Aorta (tissue), 5 donors: ENCODE measurements around the gene MRGPRD. TPM values are rescaled to one million over a fixed set of nuclear protein-coding genes. Genes with fewer than 3 reads are reported as not detected.

Experiments used
- ATAC-seq: fragments of 200-7000 bp; cut with Tn5 transposase; one replicate; pipeline ENCODE4 v1.9.1; 2022; ENCODE audit warnings: moderate library complexity; ENCODE audit not compliant: low FRiP score
- DNase-seq, 2 donors: peaks; one replicate each; pipeline ENCODE4 v3.0.0-alpha.2; 2020
- H3K27ac ChIP-seq, 2 donors: one replicate each; pipeline ENCODE4 v1.5.1; 2013; ENCODE audit warnings: low read length in 2 of 2, mild to moderate bottlenecking in 2 of 2, moderate library complexity in 2 of 2, control low read depth in 1 of 2, inconsistent platforms in 1 of 2, low read depth in 1 of 2
- H3K27me3 ChIP-seq, 2 donors: one replicate each; pipeline ENCODE4 v1.6.1; 2013; ENCODE audit warnings: control low read depth in 1 of 2, low read length in 1 of 2, mild to moderate bottlenecking in 1 of 2, moderate library complexity in 1 of 2; ENCODE audit not compliant: insufficient read depth in 2 of 2, control insufficient read depth in 1 of 2
- H3K36me3 ChIP-seq, 2 donors: one replicate each; pipeline ENCODE4 v1.6.1; 2013; ENCODE audit warnings: control low read depth in 1 of 2, low read length in 1 of 2, mild to moderate bottlenecking in 1 of 2; ENCODE audit not compliant: insufficient read depth in 2 of 2, control insufficient read depth in 1 of 2
- H3K4me1 ChIP-seq, 2 donors: one replicate each; pipeline ENCODE4 v1.6.1; 2013; ENCODE audit warnings: low read length in 2 of 2, control low read depth in 1 of 2, mild to moderate bottlenecking in 1 of 2, moderate library complexity in 1 of 2; ENCODE audit not compliant: insufficient read depth in 2 of 2, control insufficient read depth in 1 of 2
- H3K4me3 ChIP-seq, 2 donors: one replicate each; pipeline ENCODE4 v1.5.1; 2013; ENCODE audit warnings: low read length in 2 of 2, control low read depth in 1 of 2, mild to moderate bottlenecking in 1 of 2
- H3K9me3 ChIP-seq: one replicate; pipeline ENCODE4 v1.6.1; 2013; ENCODE audit warnings: mild to moderate bottlenecking, low read length; ENCODE audit not compliant: control insufficient read depth
- WGBS, 2 donors: extraction: QIAGEN DNeasy Blood & Tissue Kit; methylation state at CpG; one replicate each; pipeline ENCODE4 v1.1.7; 2013; 5-methylcytosine and 5-hydroxymethylcytosine counted together
- intact Hi-C, 2 donors: fragments of 100-400 bp; cut with DNase I; formaldehyde crosslinking; loops; one replicate each; pipeline versions ENCODE4 v1.14.2 to v1.15.0; 2022
- polyA plus RNA-seq, 2 donors: library from polyadenylated mRNA; stranded (reverse); fragments of 200-250 nt; gene quantifications; one replicate each; pipeline ENCODE4 v1.2.3, GENCODE V29; 2013
- total RNA-seq, 2 donors: library from RNA; stranded (reverse); fragmentation: NEBNext Ultra II Directional; extraction: Animal tissue kit (Norgen Biotek cat#: 25700); gene quantifications; one replicate each; pipeline ENCODE4 v1.2.1, GENCODE V29; 2021
- donor health status: healthy with polysubstance abuse.
- donor health status: Bipolar disorder and iron deficiency.
- donor health status: DM: no; HTN: no; CAD: no.
- donor health status: DM: no; HTN: no; CAD: no.
- donor health status: DM: yes; HTN: yes; CAD: no.

MRGPRD gene
- total and polyA plus RNA-seq, 4 donors = 0.49 TPM; not detected in 3

DNA sequence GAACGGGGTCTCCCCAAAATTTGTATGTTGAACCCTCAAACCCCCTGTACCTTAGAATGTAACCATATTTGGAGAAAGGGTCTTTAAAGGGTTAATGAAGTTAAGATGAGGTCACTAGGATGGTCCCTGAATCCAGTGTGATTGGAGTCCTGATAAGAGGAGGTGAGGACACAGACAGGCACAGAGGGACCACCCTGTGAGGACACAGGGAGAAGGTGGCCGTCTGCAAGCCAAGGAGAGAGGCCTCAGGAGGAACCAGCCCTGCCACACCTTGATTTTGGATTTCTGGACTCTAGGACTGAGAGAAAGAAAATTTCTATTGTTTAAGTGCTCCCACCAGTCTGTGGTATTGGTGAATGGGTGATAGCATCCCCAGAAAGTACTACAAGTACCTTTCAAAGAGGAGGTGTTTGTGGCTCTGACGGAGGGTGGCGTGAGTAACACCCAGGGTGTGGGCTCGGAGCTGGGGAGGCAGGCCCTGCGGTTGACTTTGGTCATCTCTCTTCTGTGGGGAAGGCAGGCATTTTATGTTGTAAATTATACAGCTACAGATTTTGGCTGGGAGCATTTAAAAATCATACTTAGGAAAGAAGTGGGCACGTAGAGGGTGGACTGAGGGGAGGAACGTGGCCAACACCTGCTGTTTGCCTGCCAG, 18.4 kb upstream of the MRGPRD start:
- intact Hi-C loops = loop anchor here in 1 of 2 donors (5.0 kb wide), 1 partner anchor 52 kb away; no protein-coding TSS in a partner anchor
- WGBS, 2 donors = 81 to 85% methylated on average over 8 of the region's 8 CpGs
- ATAC-seq = no peak
- Histone ChIP-seq H3K27me3 (no peaks in the 10 kb centered on the region), H3K36me3 (peaks cover 2 to 8% of the 10 kb centered on the region in 2 donors), H3K27ac (peak overlapping the region; percentile 34 to 60), H3K4me3 (no peak overlapping the region), H3K4me1 (peaks cover 0 to 5% of the 10 kb centered on the region in 2 donors), H3K9me3 (no peaks in the 10 kb centered on the region)
- DNase-seq = peak; percentile 47 to 60

- Histone ChIP-seq H3K36me3 (peaks cover 0 to 3% of the 10 kb centered on the region in 2 donors), H3K27ac (peak overlapping the region in 1 of 2 donors; percentile 1), H3K4me1 (peaks cover 0 to 5% of the 10 kb centered on the region in 2 donors), H3K9me3 (no peaks in the 10 kb centered on the region), H3K4me3 (no peak overlapping the region), H3K27me3 (no peaks in the 10 kb centered on the region)
- DNase-seq (peak; percentile 44 to 73), ATAC-seq (no peak)
- intact Hi-C loops = loop anchor here in 1 of 2 donors (5.0 kb wide), 1 partner anchor 51 kb away; no protein-coding TSS in a partner anchor
- 35 to 38% methylated on average over 13 of the region's 13 CpGs for WGBS, 2 donors
Measured at GRCh38 chr11:68998390-68998911, 17.7 kb upstream of the MRGPRD start.

DNA sequence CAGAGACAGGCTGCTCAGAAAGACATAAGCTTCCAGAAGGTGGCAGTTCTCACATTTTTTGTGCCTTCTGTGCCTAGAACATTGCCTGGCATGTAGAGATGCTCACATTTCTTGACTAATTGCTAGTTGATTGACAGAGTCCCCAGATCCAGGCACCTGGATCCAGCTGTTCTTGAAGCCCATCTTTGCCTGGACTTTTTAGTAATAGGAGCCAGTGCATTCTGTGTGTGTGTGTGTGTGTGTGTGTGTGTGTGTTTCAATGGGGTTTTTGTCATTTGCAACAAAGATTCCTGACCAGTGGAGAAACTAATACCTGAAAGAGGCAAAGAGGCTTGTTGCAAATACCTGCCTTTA, 17.2 kb upstream of the MRGPRD start:
- no peak for DNase-seq
- no peak for ATAC-seq
- H3K9me3 ChIP-seq = no peaks in the 10 kb centered on the region
- H3K27ac ChIP-seq = no peak overlapping the region
- H3K4me3 ChIP-seq = no peak overlapping the region
- intact Hi-C loops = loop anchor here in 1 of 2 donors (5.0 kb wide), 1 partner anchor 51 kb away; no protein-coding TSS in a partner anchor
- no peaks in the 10 kb centered on the region for H3K36me3 ChIP-seq
- H3K27me3 ChIP-seq = no peaks in the 10 kb centered on the region
- H3K4me1 ChIP-seq = peaks cover 0 to 5% of the 10 kb centered on the region in 2 donors

DNA sequence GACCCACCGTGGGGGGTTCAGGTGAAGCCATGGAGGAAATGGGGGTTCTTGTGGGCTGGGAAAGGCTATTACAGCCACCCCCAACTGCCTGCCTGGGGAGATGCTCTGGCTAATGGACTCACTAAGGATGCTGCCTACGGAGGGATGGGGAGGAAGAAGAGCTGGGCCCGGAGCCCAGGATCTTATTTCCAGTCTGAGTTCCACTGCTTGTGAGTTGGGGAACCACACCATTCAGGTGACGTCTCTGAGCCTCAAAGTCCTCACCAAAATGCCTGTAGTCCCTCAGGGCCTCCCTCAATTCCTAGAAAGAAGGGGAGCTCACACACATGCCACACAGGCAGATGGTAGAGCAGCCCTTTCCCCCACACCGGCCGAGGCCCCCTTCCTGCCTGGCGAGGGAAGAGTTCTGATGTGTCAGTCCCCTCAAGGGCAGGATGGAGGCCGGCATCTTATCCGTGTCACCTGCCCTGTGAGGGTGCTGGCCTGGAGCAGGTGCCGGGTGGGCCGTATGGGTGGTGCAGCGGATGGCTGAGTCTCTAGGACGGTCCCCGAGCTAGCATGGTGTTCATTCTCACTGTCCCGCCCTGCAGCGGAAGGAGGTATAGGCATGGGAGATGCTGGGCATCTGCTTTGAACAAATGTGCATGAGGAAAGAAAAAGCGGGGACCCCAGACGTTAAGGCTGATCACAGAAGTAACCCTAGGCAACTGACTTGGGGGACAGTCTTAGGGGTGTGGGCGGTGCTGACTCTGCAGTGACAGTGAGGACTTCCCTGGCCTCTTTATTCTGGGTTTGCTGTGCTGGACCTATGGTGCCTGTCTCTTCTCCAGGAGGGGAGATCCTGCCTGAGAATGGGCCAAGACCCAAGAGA, 16.6 kb upstream of the MRGPRD start:
- Histone ChIP-seq H3K27ac (no peak overlapping the region), H3K36me3 (no peaks in the 10 kb centered on the region), H3K9me3 (no peaks in the 10 kb centered on the region), H3K27me3 (no peaks in the 10 kb centered on the region), H3K4me1 (peaks cover 0 to 5% of the 10 kb centered on the region in 2 donors), H3K4me3 (no peak overlapping the region)
- ATAC-seq = no peak
- 87 to 89% methylated on average over 19 of the region's 19 CpGs for WGBS, 2 donors
- intact Hi-C loops = loop anchor here in 1 of 2 donors (5.0 kb wide), 1 partner anchor 50 kb away; no protein-coding TSS in a partner anchor
- peak; percentile 32 to 68 for DNase-seq

DNA sequence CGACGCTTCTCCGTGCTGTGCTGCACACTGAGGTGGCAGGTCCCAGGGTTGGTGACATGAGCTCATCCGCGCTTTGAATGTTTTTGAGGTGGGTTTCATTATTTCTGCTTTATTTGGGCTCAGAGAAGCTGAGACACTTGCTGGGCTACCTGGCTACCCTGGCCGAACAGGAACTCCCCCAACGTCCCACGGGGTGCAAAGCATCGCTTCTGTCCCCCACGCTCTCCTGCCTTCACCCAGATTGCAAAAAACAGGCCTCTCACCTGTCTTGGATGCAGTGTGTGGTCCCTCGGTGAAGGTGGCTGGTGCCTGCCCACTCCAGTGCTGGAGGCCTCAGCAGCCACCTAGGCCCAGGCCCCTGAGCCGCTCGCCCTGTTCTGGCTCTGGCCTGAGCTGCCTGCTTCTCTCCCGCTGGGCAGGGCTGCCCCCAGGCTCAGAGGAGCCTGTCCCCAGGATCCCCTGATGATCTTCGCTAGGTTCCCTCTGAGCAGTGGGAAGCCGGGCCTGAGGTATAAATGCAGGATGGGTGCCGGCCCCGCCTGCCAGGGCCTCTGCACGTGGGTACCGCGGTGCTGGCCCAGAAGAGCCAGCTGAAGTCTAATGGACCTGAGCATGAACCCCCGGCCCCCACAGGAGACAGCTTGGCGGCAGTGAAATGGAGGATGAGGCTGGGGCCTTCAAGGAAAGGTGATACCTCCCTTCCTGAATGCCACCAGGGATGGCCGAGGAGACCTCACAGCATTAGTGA, 15.8 kb upstream of the MRGPRD start:
- H3K4me3 ChIP-seq = no peak overlapping the region
- no peaks in the 10 kb centered on the region for H3K36me3 ChIP-seq
- no peak overlapping the region for H3K27ac ChIP-seq
- DNase-seq (peak; percentile 22 to 38), ATAC-seq (no peak)
- 95 to 97% methylated on average over 23 to 24 of the region's 24 CpGs for WGBS, 2 donors
- intact Hi-C loops = loop anchor here in 1 of 2 donors (5.0 kb wide), 1 partner anchor 49 kb away; no protein-coding TSS in a partner anchor
- no peaks in the 10 kb centered on the region for H3K9me3 ChIP-seq
- peaks cover 0 to 4% of the 10 kb centered on the region in 2 donors for H3K4me1 ChIP-seq
- H3K27me3 ChIP-seq = no peaks in the 10 kb centered on the region

DNA sequence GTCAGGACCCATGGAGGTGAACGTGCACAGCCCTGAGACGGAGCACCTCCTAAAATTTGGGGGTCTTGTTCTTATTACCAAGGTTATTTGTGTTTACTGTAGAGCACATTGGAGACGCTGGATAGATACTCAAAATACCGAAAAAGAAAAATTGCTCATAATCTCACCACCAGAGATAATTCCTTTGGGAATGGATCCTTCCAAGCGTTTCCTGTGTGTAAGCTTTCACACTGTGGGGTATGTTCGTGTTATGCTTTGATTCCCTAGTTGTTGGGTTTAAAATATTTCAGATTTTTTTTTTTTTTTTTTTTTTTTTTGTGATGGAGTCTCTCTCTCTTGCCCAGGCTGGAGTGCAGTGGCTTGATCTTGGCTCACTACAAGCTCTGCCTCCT, 14.1 kb upstream of the MRGPRD start:
- Histone ChIP-seq H3K4me1 (no peaks in the 10 kb centered on the region), H3K27ac (no peak overlapping the region), H3K27me3 (no peaks in the 10 kb centered on the region), H3K9me3 (no peaks in the 10 kb centered on the region), H3K36me3 (no peaks in the 10 kb centered on the region), H3K4me3 (no peak overlapping the region)
- DNase-seq = no peak
- WGBS, 2 donors = 73 to 76% methylated on average over 6 of the region's 6 CpGs
- no peak for ATAC-seq
- intact Hi-C loops = loop anchor here in 1 of 2 donors (5.0 kb wide), 1 partner anchor 48 kb away; no protein-coding TSS in a partner anchor

DNA sequence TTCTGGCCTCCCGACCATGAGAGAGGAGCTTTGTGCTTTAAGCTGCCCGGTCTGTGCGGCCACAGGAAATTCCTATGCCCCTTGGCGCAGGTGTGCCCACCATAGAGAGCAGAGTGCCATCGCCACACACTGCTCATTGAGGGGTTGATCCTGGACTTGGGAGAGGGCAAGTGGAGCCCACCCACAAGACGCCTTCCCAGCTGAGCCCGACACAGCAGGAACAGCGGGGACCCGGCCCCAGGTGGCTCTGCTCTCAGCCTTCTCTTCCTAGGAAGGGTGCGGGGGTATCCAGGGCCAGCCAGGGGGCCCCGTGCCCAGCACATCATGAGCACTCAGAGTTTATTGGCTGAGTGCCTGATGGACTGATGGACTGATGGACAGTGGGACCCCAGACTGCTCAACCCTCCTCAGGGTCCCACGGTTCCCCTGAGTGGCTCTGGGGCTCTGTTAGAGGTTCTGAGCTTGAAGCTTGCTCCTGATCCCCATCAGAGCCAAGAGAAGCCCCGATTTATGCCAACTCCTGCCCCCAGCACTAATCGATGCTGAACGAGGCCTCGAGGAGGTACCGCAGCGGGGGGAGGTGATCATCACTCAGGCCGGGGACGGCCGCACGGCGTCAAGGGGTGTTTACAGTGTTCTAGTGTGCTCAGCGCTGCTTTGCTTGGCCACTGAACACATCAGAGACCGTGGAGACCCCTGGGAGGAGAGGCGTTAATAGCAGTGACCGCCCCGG, 13.5 kb upstream of the MRGPRD start:
- H3K27ac ChIP-seq = no peak overlapping the region
- intact Hi-C loops = no loop called here
- peak; percentile 33 to 65 for DNase-seq
- H3K4me1 ChIP-seq = no peaks in the 10 kb centered on the region
- H3K4me3 ChIP-seq = no peak overlapping the region
- H3K36me3 ChIP-seq = no peaks in the 10 kb centered on the region
- WGBS, 2 donors = 81 to 85% methylated on average over 28 of the region's 28 CpGs
- no peak for ATAC-seq
- no peaks in the 10 kb centered on the region for H3K9me3 ChIP-seq
- H3K27me3 ChIP-seq = no peaks in the 10 kb centered on the region

DNA sequence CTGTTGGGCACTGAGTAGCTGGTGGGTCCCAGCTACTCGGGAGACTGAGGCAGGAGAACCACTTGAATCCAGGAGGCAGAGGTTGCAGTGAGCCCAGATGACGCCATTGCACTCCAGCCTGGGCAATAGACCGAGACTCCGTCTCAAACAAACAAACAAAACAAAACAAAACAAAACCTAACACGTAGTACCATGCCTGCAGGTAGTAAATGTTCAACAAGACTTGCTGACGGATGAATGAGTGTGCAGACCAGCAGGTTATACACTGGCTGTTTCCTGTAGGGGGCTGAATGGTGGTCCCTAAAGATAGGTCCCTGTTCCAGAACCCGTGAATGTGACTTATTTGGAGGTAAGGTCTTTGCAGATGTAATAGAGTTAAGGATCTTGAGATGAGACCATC, 12.8 kb upstream of the MRGPRD start:
- Histone ChIP-seq H3K4me1 (no peaks in the 10 kb centered on the region), H3K4me3 (no peak overlapping the region), H3K9me3 (no peaks in the 10 kb centered on the region), H3K27ac (no peak overlapping the region), H3K27me3 (no peaks in the 10 kb centered on the region), H3K36me3 (no peaks in the 10 kb centered on the region)
- DNase-seq (peak in 1 of 2 donors; percentile 5), ATAC-seq (no peak)
- intact Hi-C loops = no loop called here
- 87% methylated on average over 7 of the region's 7 CpGs for WGBS, 2 donors
